HepG2 (cell line): ENCODE data around the gene PDGFA. TPM values are rescaled to one million over a fixed set of nuclear protein-coding genes. Genes with fewer than 3 reads are reported as not detected.
"Not testable (repeated sequence)": the region's sequence is repeated elsewhere in the genome, so short reads cannot be mapped to it uniquely, and the experiment has no call there.

ENCODE experiments used
- ATAC-seq: fragments of 200-7000 bp; cut with Tn5 transposase; 3 replicates; pipeline ENCODE4 v1.9.1; 2020; ENCODE audit warnings: mild to moderate bottlenecking, moderate library complexity
- BruUV-seq: library from RNA; stranded (reverse); fragments of 400-500 nt; replicated peaks from 2 replicates; lab custom pipeline; 2021; lab: Mats Ljungman, UMichigan
- CTCF ChIA-PET: fragments of 300-600 bp; formaldehyde crosslinking; extraction: SDS; loops from one replicate; lab custom pipeline; 2021; ENCODE audit warnings: low total read pairs, inconsistent platforms, low intra/inter-chr PET ratio; lab: Yijun Ruan, JAX
- POLR2A ChIA-PET: fragments of 350-600 bp; sonication (Branson Sonifier 250); formaldehyde crosslinking; loops from one replicate; lab custom pipeline; 2020; ENCODE audit warnings: antibody characterized with exemption, inconsistent platforms; lab: Yijun Ruan, JAX
- DNase-seq: peaks from one replicate; pipeline ENCODE4 v3.0.0-alpha.2; 2015; ENCODE audit warnings: low spot score
- FAIRE-seq: peaks from 3 replicates; lab custom pipeline; 2011; peaks lifted over from hg19 to GRCh38; lab: Jason Lieb, UNC
- H2AFZ ChIP-seq: one replicate; pipeline ENCODE4 v1.6.1; 2011; ENCODE audit warnings: low read length, inconsistent platforms
- H3K27ac ChIP-seq: fragments of 300-600 bp; 3 replicates; pipeline ENCODE4 v1.8.0; 2011; ENCODE audit warnings: mixed run types, mild to moderate bottlenecking, mixed read lengths, low read length, inconsistent platforms; ENCODE audit not compliant: insufficient read depth; ENCODE audit errors: extremely low read length
- H3K27me3 ChIP-seq, 2 experiments: fragments of 200-600 bp in 1 of 2; 2 replicates in 1 of 2; 3 replicates in 1 of 2; pipeline versions ENCODE4 v1.6.0 to v1.8.0; 2011; ENCODE audit warnings: low read length in 2 of 2, mild to moderate bottlenecking in 2 of 2, moderate library complexity in 2 of 2, inconsistent platforms in 1 of 2; ENCODE audit not compliant: insufficient read depth in 2 of 2, control insufficient read depth in 1 of 2
- H3K36me3 ChIP-seq, 2 experiments: fragments of 200-600 bp in 1 of 2; replicated peaks in 1 of 2; 2 replicates in 1 of 2; 3 replicates in 1 of 2; pipeline versions ENCODE4 v1.5.1 to v1.8.0; 2011; ENCODE audit warnings: low read length in 2 of 2, inconsistent platforms in 1 of 2; ENCODE audit not compliant: insufficient read depth in 2 of 2, control insufficient read depth in 1 of 2
- H3K4me1 ChIP-seq: 2 replicates; pipeline ENCODE4 v1.5.1; 2012; ENCODE audit warnings: low read length, inconsistent platforms; ENCODE audit not compliant: insufficient read depth
- H3K4me2 ChIP-seq: 2 replicates; pipeline ENCODE4 v1.6.0; 2011; ENCODE audit warnings: low read depth, low read length, inconsistent platforms
- H3K4me3 ChIP-seq, 3 experiments: fragments of 200-600 bp in 1 of 3; sonication (generic), shearing (Covaris generic) in 1 of 3; replicated peaks in 1 of 3; 2 replicates each; pipeline ENCODE4 v1.5.1; 2011 to 2016; ENCODE audit warnings: low read length in 3 of 3, inconsistent platforms in 2 of 3, low read depth in 2 of 3, mild to moderate bottlenecking in 2 of 3, control low read depth in 1 of 3, mixed read lengths in 1 of 3; ENCODE audit not compliant: insufficient read depth in 1 of 3
- H3K79me2 ChIP-seq: one replicate; pipeline ENCODE4 v1.6.1; 2011; ENCODE audit warnings: low read length, inconsistent platforms; ENCODE audit not compliant: insufficient read depth
- H3K9ac ChIP-seq: 2 replicates; pipeline ENCODE4 v1.6.0; 2011; ENCODE audit warnings: mild to moderate bottlenecking, low read depth, low read length, inconsistent platforms; ENCODE audit not compliant: insufficient read depth
- H3K9me3 ChIP-seq: 2 replicates; pipeline ENCODE4 v1.5.1; 2012; ENCODE audit warnings: mild to moderate bottlenecking, low read length
- H4K20me1 ChIP-seq: 2 replicates; pipeline ENCODE4 v1.6.0; 2011; ENCODE audit warnings: inconsistent platforms, mild to moderate bottlenecking, low read length, moderate library complexity; ENCODE audit not compliant: insufficient read depth
- ZBTB38 ChIP-seq: sonication (generic); formaldehyde crosslinking; IDR thresholded peaks from 2 replicates; pipeline ENCODE4 v1.5.1; 2020; ENCODE audit warnings: mild to moderate bottlenecking, missing genetic modification reagents
- ZBTB7B ChIP-seq: sonication (generic); formaldehyde crosslinking; IDR thresholded peaks from 2 replicates; pipeline ENCODE4 v1.4.0; 2020; ENCODE audit warnings: missing genetic modification reagents
- ZIK1 ChIP-seq: sonication (generic); formaldehyde crosslinking; IDR thresholded peaks from 2 replicates; pipeline ENCODE4 v1.5.0; 2020; ENCODE audit warnings: mild to moderate bottlenecking, low read depth, missing genetic modification reagents, borderline replicate concordance
- WGBS: methylation state at CpG from one replicate; pipeline ENCODE4 v1.1.6; 2017; ENCODE audit warnings: low lambda C conversion rate; 5-methylcytosine and 5-hydroxymethylcytosine counted together
- in situ Hi-C: cut with HindIII; loops from 2 replicates; pipeline ENCODE4 v1.10.0; 2017; ENCODE audit warnings: low pct_unique_long_range_greater_than_20kb; ENCODE audit not compliant: extremely low pct_ligation_motif_present
- intact Hi-C: fragments of 100-400 bp; cut with micrococcal nuclease; formaldehyde crosslinking; loops from one replicate; pipeline ENCODE4 v1.10.0; 2022; ENCODE audit not compliant: unreplicated experiment
- polyA plus RNA-seq, 8 experiments: library from polyadenylated mRNA; depleted of rRNA in 3 of 8; stranded (reverse) in 7 of 8; unstranded in 1 of 8; fragments of >200 nt; fragmentation: Illumina TruSeq in 4 of 8; extraction: Trizol in 4 of 8; gene quantifications; 2 replicates each; pipeline versions ENCODE4 v1.2.1 to v1.2.3, GENCODE V29; 2011 to 2016; ENCODE audit warnings: low read depth in 4 of 8, missing spikeins in 1 of 8, mixed read lengths in 1 of 8; ENCODE audit not compliant: insufficient read depth in 1 of 8
- total RNA-seq, 5 experiments: library from RNA; depleted of rRNA; stranded (reverse); fragments of >200 nt; fragmentation: Illumina TruSeq; extraction: Trizol; gene quantifications; 2 replicates each; pipeline ENCODE4 v1.2.3, GENCODE V29; 2016; ENCODE audit warnings: low read depth in 1 of 5
- TF ChIP-seq, protein P1 (sequence below): sonication (generic); formaldehyde crosslinking; IDR thresholded peaks from 2 replicates; pipeline ENCODE4 v1.5.0; 2020; ENCODE audit warnings: mild to moderate bottlenecking, missing genetic modification reagents, moderate library complexity

Gene PDGFA
- total and polyA plus RNA-seq, 2 of the 13 experiments (the other 11 are each of a cell fraction or from before 2014, with no cell fraction given), result 1.5 to 3.4 TPM

DNA sequence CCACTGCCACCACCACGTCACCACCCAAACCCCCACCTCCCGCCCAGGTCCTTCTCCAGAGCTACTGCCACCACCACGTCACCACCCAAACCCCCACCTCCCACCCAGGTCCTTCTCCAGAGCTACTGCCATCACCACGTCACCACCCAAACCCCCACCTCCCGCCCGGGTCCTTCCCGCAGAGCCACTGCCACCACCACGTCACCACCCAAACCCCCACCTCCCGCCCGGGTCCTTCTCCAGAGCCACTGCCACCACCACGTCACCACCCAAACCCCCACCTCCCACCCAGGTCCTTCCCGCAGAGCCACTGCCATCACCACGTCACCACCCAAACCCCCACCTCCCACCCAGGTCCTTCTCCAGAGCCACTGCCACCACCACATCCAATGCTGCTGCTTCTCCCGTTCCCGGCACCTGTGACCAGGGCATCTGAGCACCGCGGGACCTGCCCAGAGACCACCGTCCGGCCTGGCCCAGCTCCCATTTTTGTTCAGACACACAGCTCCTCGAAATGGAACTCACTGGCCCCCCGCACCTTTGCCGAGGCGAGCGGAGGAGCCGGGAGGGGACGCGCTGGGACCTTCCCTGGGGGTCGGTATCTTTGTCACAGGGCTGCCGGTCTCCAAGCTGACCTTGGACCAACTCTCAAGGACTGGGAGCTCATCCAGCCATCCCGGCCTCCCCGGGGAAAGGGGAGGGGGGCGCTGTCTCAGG is 32.7 kb upstream of the PDGFA start:
- CTCF ChIA-PET, H3K36me3 ChIP-seq, FAIRE-seq, BruUV-seq, H4K20me1 ChIP-seq, H3K27me3 ChIP-seq, H3K79me2 ChIP-seq, in situ Hi-C loops, H3K9me3 ChIP-seq, H2AFZ ChIP-seq, DNase-seq: not testable (repeated sequence)
- TF ChIP-seq, protein P1, sequence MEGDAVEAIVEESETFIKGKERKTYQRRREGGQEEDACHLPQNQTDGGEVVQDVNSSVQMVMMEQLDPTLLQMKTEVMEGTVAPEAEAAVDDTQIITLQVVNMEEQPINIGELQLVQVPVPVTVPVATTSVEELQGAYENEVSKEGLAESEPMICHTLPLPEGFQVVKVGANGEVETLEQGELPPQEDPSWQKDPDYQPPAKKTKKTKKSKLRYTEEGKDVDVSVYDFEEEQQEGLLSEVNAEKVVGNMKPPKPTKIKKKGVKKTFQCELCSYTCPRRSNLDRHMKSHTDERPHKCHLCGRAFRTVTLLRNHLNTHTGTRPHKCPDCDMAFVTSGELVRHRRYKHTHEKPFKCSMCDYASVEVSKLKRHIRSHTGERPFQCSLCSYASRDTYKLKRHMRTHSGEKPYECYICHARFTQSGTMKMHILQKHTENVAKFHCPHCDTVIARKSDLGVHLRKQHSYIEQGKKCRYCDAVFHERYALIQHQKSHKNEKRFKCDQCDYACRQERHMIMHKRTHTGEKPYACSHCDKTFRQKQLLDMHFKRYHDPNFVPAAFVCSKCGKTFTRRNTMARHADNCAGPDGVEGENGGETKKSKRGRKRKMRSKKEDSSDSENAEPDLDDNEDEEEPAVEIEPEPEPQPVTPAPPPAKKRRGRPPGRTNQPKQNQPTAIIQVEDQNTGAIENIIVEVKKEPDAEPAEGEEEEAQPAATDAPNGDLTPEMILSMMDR, result peak; percentile 45; the same call in 1 of the 2 replicates
- TF ChIP-seq ZIK1 (0 out of 2 replicates have a peak, but pooled peaks have one; percentile 2), ZBTB38 (peak; percentile 31; the same call in 1 of the 2 replicates), ZBTB7B (CRISPR knock-in tag) (peak; percentile 61; the same call in 1 of the 2 replicates)
- intact Hi-C loops, result loop anchor here (2.0 kb wide), 1 partner anchor 14 kb away; no protein-coding TSS in a partner anchor
- WGBS, result 90% methylated on average over 19 of the region's 32 CpGs
- peaks cover 22% of the 10 kb centered on the region for H3K4me1 ChIP-seq
- peak overlapping the region; percentile 72 for H3K4me2 ChIP-seq
- POLR2A ChIA-PET, result interaction anchor here (0.8 to 2.6 kb wide), 7 partner anchors 9 to 403 kb away, joined by 3 to 19 read pairs (median 4); partner anchors contain the start of gene PDGFA
- peak; percentile 23 for ATAC-seq
- H3K9ac ChIP-seq, result peak overlapping the region; percentile 50; the same call in 1 of the 2 replicates
- H3K4me3 ChIP-seq, result 0 out of 6 replicates have a peak overlapping the region, but pooled peaks of 1 of the 3 experiments have one; percentile 61
- peak overlapping the region; percentile 43 for H3K27ac ChIP-seq

DNA sequence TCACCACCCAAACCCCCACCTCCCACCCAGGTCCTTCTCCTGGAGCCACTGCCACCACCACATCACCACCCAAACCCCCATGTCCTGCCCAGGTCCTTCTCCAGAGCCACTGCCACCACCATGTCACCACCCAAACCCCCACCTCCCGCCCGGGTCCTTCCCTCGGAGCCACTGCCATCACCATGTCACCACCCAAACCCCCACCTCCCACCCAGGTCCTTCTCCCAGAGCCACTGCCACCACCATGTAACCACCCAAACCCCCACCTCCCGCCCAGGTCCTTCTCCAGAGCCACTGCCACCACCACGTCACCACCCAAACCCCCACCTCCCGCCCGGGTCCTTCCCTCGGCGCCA is 31.9 kb upstream of the PDGFA start:
- intact Hi-C loops, H3K9ac ChIP-seq, FAIRE-seq, H3K79me2 ChIP-seq, H3K4me3 ChIP-seq, CTCF ChIA-PET, ATAC-seq, BruUV-seq, H3K36me3 ChIP-seq, H2AFZ ChIP-seq, H3K9me3 ChIP-seq, H3K27me3 ChIP-seq, DNase-seq, in situ Hi-C loops, H3K27ac ChIP-seq, H4K20me1 ChIP-seq, H3K4me2 ChIP-seq: not testable (repeated sequence)
- 94% methylated on average over 9 of the region's 9 CpGs for WGBS
- POLR2A ChIA-PET, result interaction anchor here (2.6 kb wide), 1 partner anchor 9 kb away, joined by 12 read pairs; no protein-coding TSS in a partner anchor
- peaks cover 22% of the 10 kb centered on the region for H3K4me1 ChIP-seq
